Posterior cingulate gyrus (tissue), 11 donors: Measurements from ENCODE around the gene NFS1.
"Not testable (repeated sequence)": the region's sequence is repeated elsewhere in the genome, so short reads cannot be mapped to it uniquely, and the experiment has no call there.

Experiments
- DNase-seq, 10 donors: peaks; one replicate each; pipeline versions ENCODE4 v3.0.0 to v3.0.0-alpha.2; 2020 to 2021; ENCODE audit warnings: mixed read lengths in 3 of 10
- intact Hi-C: fragments of 100-400 bp; cut with DNase I; formaldehyde crosslinking; loops from one replicate; pipeline ENCODE4 v1.15.1; 2023

The NFS1 gene

GRCh38 chr20:35730583-35731468 is 31.7 kb upstream of the NFS1 start:
- intact Hi-C loops = no loop called here
- DNase-seq = no peak

GRCh38 chr20:35729836-35730582 is 30.9 kb upstream of the NFS1 start:
- intact Hi-C loops = no loop called here
- no peak for DNase-seq

- intact Hi-C loops = no loop called here
- no peak for DNase-seq
Observed at GRCh38 chr20:35729283-35729807, 30.2 kb upstream of the NFS1 start.

GRCh38 chr20:35726842-35727711 is 27.9 kb upstream of the NFS1 start:
- intact Hi-C loops = no loop called here

GRCh38 chr20:35724321-35725230 is 25.4 kb upstream of the NFS1 start:
- intact Hi-C loops = no loop called here
- DNase-seq = no peak

More at GRCh38 chr20:35726842-35727711, 27.9 kb upstream of the NFS1 start:
- DNase-seq = no peak

- intact Hi-C loops, DNase-seq: not testable (repeated sequence)
Observed at GRCh38 chr20:35723652-35724320, 24.6 kb upstream of the NFS1 start.

GRCh38 chr20:35723275-35723639 is 24.1 kb upstream of the NFS1 start:
- DNase-seq, intact Hi-C loops: not testable (repeated sequence)

GRCh38 chr20:35721621-35722020 is 22.5 kb upstream of the NFS1 start:
- no peak for DNase-seq
- intact Hi-C loops = no loop called here

GRCh38 chr20:35721219-35721618 is 22.1 kb upstream of the NFS1 start:
- intact Hi-C loops = no loop called here
- no peak for DNase-seq

GRCh38 chr20:35720165-35721123 is 21.3 kb upstream of the NFS1 start:
- intact Hi-C loops = no loop called here
- DNase-seq = no peak

- intact Hi-C loops = no loop called here
- DNase-seq = no peak
Observed at GRCh38 chr20:35719717-35720116, 20.6 kb upstream of the NFS1 start.

- intact Hi-C loops = no loop called here
- peak in 1 of 10 donors; percentile 58 for DNase-seq
Observed at GRCh38 chr20:35718972-35719635, 20.0 kb upstream of the NFS1 start.

- DNase-seq, intact Hi-C loops: not testable (repeated sequence)
Observed at GRCh38 chr20:35718321-35718720, 19.2 kb upstream of the NFS1 start.

- peak in 1 of 10 donors; percentile 35 for DNase-seq
- intact Hi-C loops = no loop called here
Observed at GRCh38 chr20:35716330-35716729, 17.2 kb upstream of the NFS1 start.

GRCh38 chr20:35715652-35716051 is 16.5 kb upstream of the NFS1 start:
- no peak for DNase-seq
- intact Hi-C loops = no loop called here

GRCh38 chr20:35714127-35714526 is 15.0 kb upstream of the NFS1 start:
- intact Hi-C loops = no loop called here
- no peak for DNase-seq

- peak in 1 of 10 donors; percentile 24 for DNase-seq
- intact Hi-C loops = not testable (repeated sequence)
Observed at GRCh38 chr20:35713120-35713519, 14.0 kb upstream of the NFS1 start.
